Neural progenitor cell (in vitro differentiated cells): ENCODE measurements around the gene SORBS2. TPM values are rescaled to one million over a fixed set of nuclear protein-coding genes. Genes with fewer than 3 reads are reported as not detected.

Experiments used
- DNase-seq: peaks from one replicate; pipeline ENCODE4 v3.0.0-alpha.2; 2016; ENCODE audit warnings: low spot score
- H2AFZ ChIP-seq: fragments of 200-600 bp; sonication (generic); replicated peaks from 2 replicates; pipeline ENCODE4 v1.6.1; 2016; ENCODE audit warnings: antibody characterized with exemption
- H3F3A ChIP-seq: fragments of 200-600 bp; sonication (generic); 2 replicates; pipeline ENCODE4 v1.6.1; 2016; ENCODE audit warnings: antibody characterized with exemption, low read depth
- H3K27ac ChIP-seq: fragments of 200-600 bp; sonication (generic); 2 replicates; pipeline ENCODE4 v1.5.1; 2016; ENCODE audit warnings: mild to moderate bottlenecking
- H3K27me3 ChIP-seq: fragments of 200-600 bp; sonication (generic); 2 replicates; pipeline ENCODE4 v1.6.1; 2016; ENCODE audit warnings: mild to moderate bottlenecking, moderate library complexity
- H3K36me3 ChIP-seq: fragments of 200-600 bp; sonication (generic); 2 replicates; pipeline ENCODE4 v1.5.1; 2016
- H3K4me1 ChIP-seq: fragments of 200-600 bp; sonication (generic); 2 replicates; pipeline ENCODE4 v1.6.1; 2016; ENCODE audit warnings: mixed run types
- H3K4me2 ChIP-seq: fragments of 200-600 bp; sonication (generic); 2 replicates; pipeline ENCODE4 v1.6.1; 2016
- H3K4me3 ChIP-seq: fragments of 200-600 bp; sonication (generic); 2 replicates; pipeline ENCODE4 v1.5.1; 2016
- H3K79me2 ChIP-seq: fragments of 200-600 bp; sonication (generic); 2 replicates; pipeline ENCODE4 v1.6.1; 2016; ENCODE audit warnings: low read depth
- H3K9ac ChIP-seq: fragments of 200-600 bp; sonication (generic); 2 replicates; pipeline ENCODE4 v1.6.1; 2016
- H3K9me3 ChIP-seq: fragments of 200-600 bp; sonication (generic); 2 replicates; pipeline ENCODE4 v1.5.1; 2016; ENCODE audit warnings: low read depth
- H4K20me1 ChIP-seq: fragments of 200-600 bp; sonication (generic); 2 replicates; pipeline ENCODE4 v1.6.1; 2016; ENCODE audit warnings: low read depth
- H3K27ac Mint-ChIP-seq: 3 replicates; pipeline ENCODE4 v1.8.0; 2021; ENCODE audit warnings: mixed read lengths
- H3K27me3 Mint-ChIP-seq: 2 replicates; pipeline ENCODE4 v1.8.0; 2022; ENCODE audit warnings: low read depth, mild to moderate bottlenecking, inconsistent platforms, moderate library complexity, mixed read lengths; ENCODE audit not compliant: insufficient read depth
- H3K36me3 Mint-ChIP-seq: 3 replicates; pipeline ENCODE4 v1.8.0; 2021; ENCODE audit warnings: mixed read lengths
- H3K4me1 Mint-ChIP-seq: 3 replicates; pipeline ENCODE4 v1.8.0; 2021; ENCODE audit warnings: mixed read lengths
- H3K4me3 Mint-ChIP-seq: 3 replicates; pipeline ENCODE4 v1.8.0; 2021; ENCODE audit warnings: mild to moderate bottlenecking, moderate library complexity, mixed read lengths
- H3K9me3 Mint-ChIP-seq: 3 replicates; pipeline ENCODE4 v1.8.0; 2020; ENCODE audit warnings: mixed read lengths
- CTCF ChIP-seq: fragments of 200-600 bp; sonication (generic); IDR thresholded peaks from 2 replicates; pipeline ENCODE4 v1.5.1; 2017; ENCODE audit warnings: antibody characterized with exemption, mild to moderate bottlenecking
- EZH2 ChIP-seq: fragments of 200-600 bp; sonication (generic); IDR thresholded peaks from 2 replicates; pipeline ENCODE4 v1.6.1; 2017; ENCODE audit warnings: antibody characterized with exemption, mild to moderate bottlenecking, moderate library complexity
- EZH2phosphoT487 ChIP-seq: fragments of 200-600 bp; sonication (generic); IDR thresholded peaks from 2 replicates; pipeline ENCODE4 v1.6.1; 2017; ENCODE audit warnings: antibody characterized with exemption
- total RNA-seq: library from RNA; depleted of rRNA; stranded (reverse); fragments of >200 nt; gene quantifications from 2 replicates; pipeline ENCODE4 v1.2.3, GENCODE V29; 2015; ENCODE audit warnings: low replicate concordance

SORBS2 gene
- total RNA-seq, 1 donor from 2014 or later: 15.7 TPM

- Histone ChIP-seq H3K27ac (no peak overlapping the region), H3K4me1 (peaks cover 44% of the 10 kb centered on the region), H3F3A (peaks cover 47% of the 10 kb centered on the region), H3K9me3 (no peaks in the 10 kb centered on the region), H2AFZ (no peak overlapping the region), H4K20me1 (no peaks in the 10 kb centered on the region), H3K79me2 (no peaks in the 10 kb centered on the region), H3K27me3 (no peaks in the 10 kb centered on the region), H3K4me3 (no peak overlapping the region), H3K9ac (no peak overlapping the region), H3K36me3 (no peaks in the 10 kb centered on the region), H3K4me2 (no peak overlapping the region)
- DNase-seq: no peak
- Mint-ChIP-seq H3K9me3 (peaks cover 11% of the 10 kb centered on the region), H3K36me3 (peaks cover 3% of the 10 kb centered on the region), H3K27ac (no peak overlapping the region), H3K4me3 (no peak overlapping the region), H3K27me3 (peaks cover 4% of the 10 kb centered on the region), H3K4me1 (no peaks in the 10 kb centered on the region)
- TF ChIP-seq CTCF (no peak), EZH2 (no peak), EZH2phosphoT487 (no peak)
Measured at GRCh38 chr4:185840953-185841352, 29.0 kb upstream of the SORBS2 start.

GRCh38 chr4:185840201-185840600, 28.2 kb upstream of the SORBS2 start:
- Mint-ChIP-seq H3K27me3 (peaks cover 4% of the 10 kb centered on the region), H3K4me3 (no peak overlapping the region), H3K36me3 (peaks cover 3% of the 10 kb centered on the region), H3K4me1 (peaks cover 5% of the 10 kb centered on the region), H3K27ac (no peak overlapping the region), H3K9me3 (peaks cover 6% of the 10 kb centered on the region)
- Histone ChIP-seq H3K9ac (no peak overlapping the region), H3K4me1 (peaks cover 52% of the 10 kb centered on the region), H3K36me3 (no peaks in the 10 kb centered on the region), H3K4me2 (no peak overlapping the region), H3K79me2 (no peaks in the 10 kb centered on the region), H4K20me1 (no peaks in the 10 kb centered on the region), H3K4me3 (no peak overlapping the region), H3K27ac (peak overlapping the region; percentile 72), H3K9me3 (no peaks in the 10 kb centered on the region), H3F3A (peaks cover 52% of the 10 kb centered on the region), H2AFZ (peak overlapping the region; percentile 48), H3K27me3 (no peaks in the 10 kb centered on the region)
- no peak for DNase-seq
- no peak for TF ChIP-seq EZH2phosphoT487
- TF ChIP-seq EZH2: no peak
- TF ChIP-seq CTCF: no peak

GRCh38 chr4:185839770-185840169, 27.8 kb upstream of the SORBS2 start:
- H3K79me2 ChIP-seq: no peaks in the 10 kb centered on the region
- TF ChIP-seq CTCF (no peak), EZH2 (no peak), EZH2phosphoT487 (no peak)
- DNase-seq: peak; percentile 24
- H3K36me3 ChIP-seq: no peaks in the 10 kb centered on the region
- peaks cover 3% of the 10 kb centered on the region for H3K36me3 Mint-ChIP-seq
- H3K4me3 Mint-ChIP-seq: no peak overlapping the region
- peak overlapping the region; percentile 28 for H3K4me2 ChIP-seq
- no peak overlapping the region for H3K27ac Mint-ChIP-seq
- no peak overlapping the region for H3K9ac ChIP-seq
- peak overlapping the region; percentile 48 for H2AFZ ChIP-seq
- H3K4me1 ChIP-seq: peaks cover 56% of the 10 kb centered on the region
- H3K9me3 Mint-ChIP-seq: peaks cover 6% of the 10 kb centered on the region
- H3K4me1 Mint-ChIP-seq: peaks cover 8% of the 10 kb centered on the region
- H3K27ac ChIP-seq: peak overlapping the region; percentile 72
- no peak overlapping the region for H3K4me3 ChIP-seq
- no peaks in the 10 kb centered on the region for H3K9me3 ChIP-seq
- peaks cover 57% of the 10 kb centered on the region for H3F3A ChIP-seq
- no peaks in the 10 kb centered on the region for H4K20me1 ChIP-seq
- H3K27me3 ChIP-seq: no peaks in the 10 kb centered on the region
- peaks cover 4% of the 10 kb centered on the region for H3K27me3 Mint-ChIP-seq
